ENCODE measurements around the gene HLA-DRB5.
"Not testable (repeated sequence)": the region's sequence is repeated elsewhere in the genome, so short reads cannot be mapped to it uniquely, and the experiment has no call there.

The HLA-DRB5 gene

GRCh38 chr6:32492351-32492750 is 37.7 kb downstream of the HLA-DRB5 start:
- no peak for DNase-seq

GRCh38 chr6:32491700-32492099 is 38.4 kb downstream of the HLA-DRB5 start:
- no peak for DNase-seq

GRCh38 chr6:32488083-32488482 is 42.0 kb downstream of the HLA-DRB5 start:
- no peak for DNase-seq

- DNase-seq, result no peak
Measured at GRCh38 chr6:32484614-32484998, 45.5 kb downstream of the HLA-DRB5 start.

DNA sequence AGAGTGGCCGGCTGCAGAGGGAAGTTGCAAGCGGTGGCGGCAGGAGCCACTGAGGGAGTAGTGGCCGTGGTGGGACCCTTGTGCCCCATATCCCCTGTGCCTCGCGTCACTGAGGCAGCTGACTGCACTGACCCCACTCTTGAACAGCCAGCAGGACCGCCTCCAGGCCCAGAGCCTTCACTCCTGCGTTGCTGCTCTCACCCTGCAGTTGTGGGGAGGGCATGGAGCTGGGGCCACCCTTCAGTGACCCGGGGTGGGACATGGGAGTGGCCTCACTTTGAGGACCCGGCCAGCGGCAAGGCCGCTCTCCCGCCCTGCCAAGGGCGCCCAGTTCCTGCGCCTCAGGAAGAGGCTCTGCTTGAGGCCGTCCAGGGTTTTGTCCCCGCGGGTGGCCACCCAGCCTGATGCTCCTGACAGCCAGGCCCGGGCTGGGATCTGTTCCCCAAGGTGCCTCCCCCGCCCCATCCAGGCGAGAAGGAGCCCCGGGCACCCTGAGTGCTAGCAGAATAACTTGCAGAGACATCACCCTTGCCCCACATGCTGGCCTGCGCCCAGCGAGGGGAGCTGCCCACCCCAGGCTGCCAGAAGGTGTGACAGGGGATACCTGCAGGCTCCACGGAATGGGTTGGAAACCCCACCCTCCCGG is 46.0 kb downstream of the HLA-DRB5 start:
- no peak for DNase-seq

DNA sequence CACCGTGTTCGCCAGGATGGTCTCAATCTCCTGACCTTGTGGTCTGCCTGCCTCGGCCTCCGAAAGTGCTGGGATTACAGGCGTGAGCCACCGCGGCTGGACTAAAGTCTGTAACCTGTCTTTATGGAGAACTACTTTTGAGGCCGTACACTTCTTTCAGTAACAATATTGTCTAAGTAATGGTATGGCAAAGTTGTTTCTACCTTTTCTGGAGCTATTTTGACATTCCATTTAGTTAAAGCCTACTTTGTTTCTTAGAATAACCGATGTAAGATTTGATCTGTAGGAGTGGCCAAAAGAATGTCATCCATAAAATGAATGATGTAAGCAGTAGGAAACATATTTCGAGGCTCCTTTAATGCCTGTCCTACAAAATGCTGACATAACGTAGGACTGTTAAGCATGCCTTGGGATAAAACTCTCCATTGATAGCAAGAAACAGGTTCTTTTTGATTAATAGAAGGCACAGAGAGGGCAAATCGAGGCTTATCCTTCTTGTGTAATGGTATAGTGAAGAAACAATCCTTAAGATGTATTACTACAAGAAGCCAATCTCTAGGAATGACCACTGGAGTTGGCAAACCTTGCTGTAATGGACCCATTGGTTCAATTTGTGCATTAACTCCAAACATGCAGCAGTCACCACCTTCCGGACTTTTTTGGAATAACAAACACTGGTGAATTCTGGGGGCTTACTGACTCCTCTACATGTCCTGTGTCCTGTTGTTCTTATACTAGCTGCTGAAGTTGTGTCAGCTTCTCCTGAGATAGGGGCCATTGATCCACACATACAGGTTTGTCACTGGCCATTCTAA is 54.5 kb downstream of the HLA-DRB5 start:
- DNase-seq, result no peak

GRCh38 chr6:32473376-32474348 is 56.4 kb downstream of the HLA-DRB5 start:
- DNase-seq, result not testable (repeated sequence)

DNA sequence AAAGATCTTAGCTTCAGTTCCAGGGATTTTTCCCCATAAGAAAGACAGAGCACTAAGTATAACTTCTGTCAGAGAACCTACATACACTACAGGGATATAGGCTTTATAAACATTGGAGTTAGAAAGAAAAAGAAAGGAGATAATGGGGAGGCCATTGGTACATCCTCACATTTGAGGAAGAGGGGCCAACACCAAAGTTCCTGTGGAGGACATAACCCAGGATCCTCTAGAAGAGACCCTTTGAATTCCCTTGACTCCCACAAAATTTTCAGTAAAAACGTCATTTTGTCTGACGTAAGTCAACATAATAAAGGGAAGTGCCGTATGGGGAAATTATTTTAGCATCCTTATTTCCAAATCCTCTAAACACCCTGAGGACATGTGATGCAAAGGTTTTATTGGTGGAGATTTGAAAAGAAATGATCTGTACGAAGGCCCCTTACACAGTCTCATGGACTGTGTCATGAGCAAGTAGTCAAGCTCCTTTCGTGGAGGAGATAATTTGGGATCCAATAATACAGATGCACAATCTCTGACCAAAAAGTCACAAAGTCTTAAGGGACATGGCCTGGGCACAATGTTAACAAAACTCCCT is 57.2 kb downstream of the HLA-DRB5 start:
- no peak for DNase-seq

DNA sequence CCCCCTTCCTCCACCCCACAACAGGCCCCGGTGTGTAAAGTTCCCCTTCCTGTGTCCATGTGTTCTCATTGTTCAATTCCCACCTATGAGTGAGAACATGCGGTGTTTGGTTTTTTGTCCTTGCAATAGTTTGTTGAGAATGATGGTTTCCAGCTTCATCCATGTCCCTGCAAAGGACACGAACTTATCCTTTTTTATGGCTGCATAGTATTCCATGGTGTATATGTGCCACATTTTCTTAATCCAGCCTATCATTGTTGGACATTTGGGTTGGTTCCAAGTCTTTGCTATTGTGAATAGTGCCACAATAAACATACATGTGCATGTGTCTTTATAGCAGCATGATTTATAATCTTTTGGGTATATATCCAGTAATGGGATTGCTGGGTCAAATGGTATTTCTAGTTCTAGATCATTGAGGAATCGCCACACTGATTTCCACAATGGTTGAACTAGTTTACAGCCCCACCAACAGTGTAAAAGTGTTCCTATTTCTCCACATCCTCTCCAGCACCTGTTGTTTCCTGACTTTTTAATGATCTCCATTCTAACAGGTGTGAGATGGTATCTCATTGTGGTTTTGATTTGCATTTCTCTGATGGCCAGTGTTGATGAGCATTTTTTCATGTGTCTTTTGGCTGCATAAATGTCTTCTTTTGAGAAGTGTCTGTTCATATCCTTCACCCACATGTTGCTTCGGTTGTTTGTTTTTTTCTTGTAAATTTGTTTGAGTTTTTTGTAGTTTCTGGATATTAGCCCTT is 62.2 kb downstream of the HLA-DRB5 start:
- not testable (repeated sequence) for DNase-seq
